22Rv1 (cell line): Measurements from ENCODE around the gene ATP5ME.

Experiments used
- ZFX ChIP-seq: fragments of 450-650 bp; IDR thresholded peaks from 2 replicates; pipeline ENCODE4 v1.6.1; 2017; ENCODE audit warnings: antibody characterized with exemption, borderline replicate concordance
- TF ChIP-seq, protein P1 (sequence below): fragments of 450-650 bp; IDR thresholded peaks from 2 replicates; pipeline ENCODE4 v1.5.1; 2017; ENCODE audit warnings: mild to moderate bottlenecking

DNA sequence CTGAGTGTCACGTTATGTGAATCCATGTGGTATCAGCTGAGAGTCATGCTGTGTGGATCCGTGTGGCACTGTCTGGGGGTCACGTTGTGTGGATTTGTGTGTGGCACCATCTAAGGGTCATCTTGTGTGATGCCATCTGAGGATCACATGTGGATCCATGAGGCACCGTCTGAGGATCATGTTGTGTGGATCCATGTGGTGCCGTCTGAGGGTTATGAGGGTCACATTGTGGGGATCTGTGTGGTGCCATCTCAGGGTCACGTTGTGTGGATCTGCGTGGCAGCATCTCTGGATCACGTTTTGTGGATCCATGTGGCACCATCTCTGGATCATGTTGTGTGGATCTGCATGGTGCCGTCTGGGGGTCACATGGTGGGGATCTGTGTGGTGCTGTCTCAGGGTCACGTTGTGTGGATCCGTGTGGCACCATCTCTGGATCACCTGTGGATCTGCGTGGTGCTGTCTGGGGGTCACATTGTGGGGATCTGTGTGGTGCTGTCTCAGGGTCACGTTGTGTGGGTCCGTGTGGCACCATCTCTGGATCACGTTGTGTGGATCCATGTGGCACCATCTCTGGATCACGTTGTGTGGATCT, 41.8 kb downstream of the ATP5ME start:
- TF ChIP-seq, protein P1, sequence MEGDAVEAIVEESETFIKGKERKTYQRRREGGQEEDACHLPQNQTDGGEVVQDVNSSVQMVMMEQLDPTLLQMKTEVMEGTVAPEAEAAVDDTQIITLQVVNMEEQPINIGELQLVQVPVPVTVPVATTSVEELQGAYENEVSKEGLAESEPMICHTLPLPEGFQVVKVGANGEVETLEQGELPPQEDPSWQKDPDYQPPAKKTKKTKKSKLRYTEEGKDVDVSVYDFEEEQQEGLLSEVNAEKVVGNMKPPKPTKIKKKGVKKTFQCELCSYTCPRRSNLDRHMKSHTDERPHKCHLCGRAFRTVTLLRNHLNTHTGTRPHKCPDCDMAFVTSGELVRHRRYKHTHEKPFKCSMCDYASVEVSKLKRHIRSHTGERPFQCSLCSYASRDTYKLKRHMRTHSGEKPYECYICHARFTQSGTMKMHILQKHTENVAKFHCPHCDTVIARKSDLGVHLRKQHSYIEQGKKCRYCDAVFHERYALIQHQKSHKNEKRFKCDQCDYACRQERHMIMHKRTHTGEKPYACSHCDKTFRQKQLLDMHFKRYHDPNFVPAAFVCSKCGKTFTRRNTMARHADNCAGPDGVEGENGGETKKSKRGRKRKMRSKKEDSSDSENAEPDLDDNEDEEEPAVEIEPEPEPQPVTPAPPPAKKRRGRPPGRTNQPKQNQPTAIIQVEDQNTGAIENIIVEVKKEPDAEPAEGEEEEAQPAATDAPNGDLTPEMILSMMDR: no peak
- TF ChIP-seq ZFX: no peak
